HCT116 (cell line): ENCODE results near the gene SCN2B.

Source experiments
- CEBPB ChIP-seq: IDR thresholded peaks from 2 replicates; pipeline ENCODE4 v1.6.1; 2012; ENCODE audit warnings: low read depth
- EZH2 ChIP-seq: fragments of 200-600 bp; sonication (generic); IDR thresholded peaks from 2 replicates; pipeline ENCODE4 v1.6.1; 2017; ENCODE audit warnings: antibody characterized with exemption, mixed run types
- POLR2A ChIP-seq: IDR thresholded peaks from 2 replicates; pipeline ENCODE4 v1.7.0; 2011; ENCODE audit warnings: borderline replicate concordance; ENCODE audit not compliant: insufficient read depth, insufficient read length; ENCODE audit errors: extremely low read depth
- POLR2AphosphoS5 ChIP-seq: IDR thresholded peaks from 2 replicates; pipeline ENCODE4 v1.6.1; 2011; ENCODE audit warnings: mild to moderate bottlenecking, low read depth, low read length, moderate library complexity
- SRF ChIP-seq: IDR thresholded peaks from 2 replicates; pipeline ENCODE4 v1.6.1; 2012; ENCODE audit warnings: low read depth
- TCF7L2 ChIP-seq: IDR thresholded peaks from 2 replicates; pipeline ENCODE4 v1.7.0; 2011; ENCODE audit warnings: borderline replicate concordance, inconsistent platforms; ENCODE audit not compliant: insufficient read depth, insufficient read length; ENCODE audit errors: extremely low read depth
- YY1 ChIP-seq: IDR thresholded peaks from 2 replicates; pipeline ENCODE4 v1.6.1; 2011; ENCODE audit warnings: low read length, low read depth, moderate library complexity, mild to moderate bottlenecking; ENCODE audit not compliant: insufficient replicate concordance; ENCODE audit errors: extremely low read depth
- ZNF274 ChIP-seq: fragments of 200-500 bp; sonication (Bioruptor generic); IDR thresholded peaks from 2 replicates; pipeline ENCODE4 v1.6.1; 2014; ENCODE audit warnings: mild to moderate bottlenecking, low read depth, low read length, inconsistent platforms
- TF ChIP-seq, protein P1 (sequence below), 3 experiments: fragments of 200-600 bp in 1 of 3; sonication (generic) in 1 of 3; IDR thresholded peaks in 2 of 3; conservative IDR thresholded peaks in 1 of 3; 2 replicates each; pipeline ENCODE4 v1.5.1; 2012 to 2017; ENCODE audit warnings: low read depth in 2 of 3, low read length in 2 of 3, antibody characterized with exemption in 1 of 3, borderline replicate concordance in 1 of 3, control low read depth in 1 of 3, mild to moderate bottlenecking in 1 of 3, mixed read lengths in 1 of 3, mixed run types in 1 of 3, moderate library complexity in 1 of 3; ENCODE audit not compliant: insufficient read depth in 1 of 3
- TF ChIP-seq, protein P2 (sequence below): IDR thresholded peaks from 2 replicates; pipeline ENCODE4 v1.6.1; 2011; ENCODE audit warnings: mild to moderate bottlenecking, low read length, moderate library complexity; ENCODE audit not compliant: insufficient replicate concordance; ENCODE audit errors: extremely low read depth
- TF ChIP-seq, protein P3 (sequence below): IDR thresholded peaks from 2 replicates; pipeline ENCODE4 v1.6.1; 2012
- TF ChIP-seq, protein P4 (sequence below): IDR thresholded peaks from 2 replicates; pipeline ENCODE4 v1.6.1; 2012

DNA sequence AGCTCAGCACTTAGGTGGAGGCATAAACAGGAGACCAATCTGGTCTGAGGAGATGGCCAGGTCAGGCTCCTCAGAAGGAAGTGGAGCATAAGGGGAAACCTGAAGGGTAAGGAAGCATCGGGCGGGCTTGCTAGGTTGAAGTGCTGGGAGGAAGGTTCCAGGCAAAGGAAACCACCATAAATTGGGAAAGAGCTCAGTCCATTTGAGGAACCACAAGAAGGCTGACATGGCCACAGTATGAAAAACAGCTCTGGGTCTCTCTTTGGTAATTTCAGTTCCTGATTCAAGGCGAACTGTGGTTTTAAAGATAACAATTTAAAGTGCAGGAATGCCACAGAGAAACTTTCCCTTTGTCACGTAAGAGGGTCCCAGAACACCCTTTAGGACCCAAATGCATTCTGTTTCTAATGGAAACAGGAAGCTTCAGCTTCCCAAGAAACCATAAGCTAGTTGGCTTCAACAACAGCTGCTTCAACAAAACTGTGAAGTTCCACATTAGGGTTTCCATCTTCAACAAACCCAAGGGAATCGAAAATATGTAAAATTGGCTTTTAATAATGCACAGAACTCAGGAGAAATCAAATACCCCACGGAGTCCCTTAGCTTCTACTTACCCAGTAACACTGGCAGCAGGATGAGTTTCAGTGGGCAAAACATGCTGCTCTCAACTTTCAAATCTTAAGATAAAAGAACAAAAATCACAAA, 37.9 kb upstream of the SCN2B start:
- TF ChIP-seq, protein P1, sequence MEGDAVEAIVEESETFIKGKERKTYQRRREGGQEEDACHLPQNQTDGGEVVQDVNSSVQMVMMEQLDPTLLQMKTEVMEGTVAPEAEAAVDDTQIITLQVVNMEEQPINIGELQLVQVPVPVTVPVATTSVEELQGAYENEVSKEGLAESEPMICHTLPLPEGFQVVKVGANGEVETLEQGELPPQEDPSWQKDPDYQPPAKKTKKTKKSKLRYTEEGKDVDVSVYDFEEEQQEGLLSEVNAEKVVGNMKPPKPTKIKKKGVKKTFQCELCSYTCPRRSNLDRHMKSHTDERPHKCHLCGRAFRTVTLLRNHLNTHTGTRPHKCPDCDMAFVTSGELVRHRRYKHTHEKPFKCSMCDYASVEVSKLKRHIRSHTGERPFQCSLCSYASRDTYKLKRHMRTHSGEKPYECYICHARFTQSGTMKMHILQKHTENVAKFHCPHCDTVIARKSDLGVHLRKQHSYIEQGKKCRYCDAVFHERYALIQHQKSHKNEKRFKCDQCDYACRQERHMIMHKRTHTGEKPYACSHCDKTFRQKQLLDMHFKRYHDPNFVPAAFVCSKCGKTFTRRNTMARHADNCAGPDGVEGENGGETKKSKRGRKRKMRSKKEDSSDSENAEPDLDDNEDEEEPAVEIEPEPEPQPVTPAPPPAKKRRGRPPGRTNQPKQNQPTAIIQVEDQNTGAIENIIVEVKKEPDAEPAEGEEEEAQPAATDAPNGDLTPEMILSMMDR (IDR thresholded peaks at IDR 0.05 in 2 of 3, conservative IDR thresholded peaks at IDR 0.05 in 1 of 3; ENCODE audit: borderline replicate concordance in 1 of 3, insufficient read depth in 1 of 3, low read depth in 2 of 3, low read length in 2 of 3) = no peak
- TF ChIP-seq, protein P2, sequence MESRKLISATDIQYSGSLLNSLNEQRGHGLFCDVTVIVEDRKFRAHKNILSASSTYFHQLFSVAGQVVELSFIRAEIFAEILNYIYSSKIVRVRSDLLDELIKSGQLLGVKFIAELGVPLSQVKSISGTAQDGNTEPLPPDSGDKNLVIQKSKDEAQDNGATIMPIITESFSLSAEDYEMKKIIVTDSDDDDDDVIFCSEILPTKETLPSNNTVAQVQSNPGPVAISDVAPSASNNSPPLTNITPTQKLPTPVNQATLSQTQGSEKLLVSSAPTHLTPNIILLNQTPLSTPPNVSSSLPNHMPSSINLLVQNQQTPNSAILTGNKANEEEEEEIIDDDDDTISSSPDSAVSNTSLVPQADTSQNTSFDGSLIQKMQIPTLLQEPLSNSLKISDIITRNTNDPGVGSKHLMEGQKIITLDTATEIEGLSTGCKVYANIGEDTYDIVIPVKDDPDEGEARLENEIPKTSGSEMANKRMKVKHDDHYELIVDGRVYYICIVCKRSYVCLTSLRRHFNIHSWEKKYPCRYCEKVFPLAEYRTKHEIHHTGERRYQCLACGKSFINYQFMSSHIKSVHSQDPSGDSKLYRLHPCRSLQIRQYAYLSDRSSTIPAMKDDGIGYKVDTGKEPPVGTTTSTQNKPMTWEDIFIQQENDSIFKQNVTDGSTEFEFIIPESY = no peak
- no peak for TF ChIP-seq EZH2
- no peak for TF ChIP-seq ZNF274
- TF ChIP-seq POLR2AphosphoS5 = no peak
- TF ChIP-seq, protein P3, sequence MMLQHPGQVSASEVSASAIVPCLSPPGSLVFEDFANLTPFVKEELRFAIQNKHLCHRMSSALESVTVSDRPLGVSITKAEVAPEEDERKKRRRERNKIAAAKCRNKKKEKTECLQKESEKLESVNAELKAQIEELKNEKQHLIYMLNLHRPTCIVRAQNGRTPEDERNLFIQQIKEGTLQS = no peak
- TF ChIP-seq CEBPB = no peak
- no peak for TF ChIP-seq POLR2A
- TF ChIP-seq TCF7L2 = no peak
- no peak for TF ChIP-seq SRF
- TF ChIP-seq, protein P4, sequence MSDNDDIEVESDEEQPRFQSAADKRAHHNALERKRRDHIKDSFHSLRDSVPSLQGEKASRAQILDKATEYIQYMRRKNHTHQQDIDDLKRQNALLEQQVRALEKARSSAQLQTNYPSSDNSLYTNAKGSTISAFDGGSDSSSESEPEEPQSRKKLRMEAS = no peak
- no peak for TF ChIP-seq YY1
